ENCODE results near the gene ADPRHL1.

GRCh38 chr13:113490496-113491417 lies 37.5 kb upstream of the ADPRHL1 start, which contains the start of gene DCUN1D2:
- TF ChIP-seq CTCF (conservative IDR thresholded peaks at IDR 0.05) (no peak), ZFX (IDR thresholded peaks at IDR 0.05) (peak; percentile 62)
